D721Med (cell line): ENCODE measurements around the gene UBR4.

ENCODE experiments used
- DNase-seq: peaks from one replicate; pipeline ENCODE4 v3.0.0; 2011; ENCODE audit warnings: low spot score; ENCODE audit not compliant: insufficient read length
- FAIRE-seq: peaks from 2 replicates; lab custom pipeline; 2011; peaks lifted over from hg19 to GRCh38; lab: Jason Lieb, UNC
- CTCF ChIP-seq: IDR thresholded peaks from 2 replicates; pipeline ENCODE4 v1.5.1; 2012; ENCODE audit warnings: mild to moderate bottlenecking, control low read depth; ENCODE audit not compliant: insufficient read depth; ENCODE audit errors: missing control alignments

UBR4 gene

GRCh38 chr1:19078536-19078935 lies 131.5 kb downstream of the UBR4 start:
- no peak for TF ChIP-seq CTCF
- DNase-seq (peak; percentile 41), FAIRE-seq (no peak)

GRCh38 chr1:19076841-19077616 lies 133.0 kb downstream of the UBR4 start:
- no peak for FAIRE-seq
- TF ChIP-seq CTCF: no peak
- no peak for DNase-seq

- DNase-seq (no peak), FAIRE-seq (no peak)
- no peak for TF ChIP-seq CTCF
Observed at GRCh38 chr1:19074902-19075721, 135.0 kb downstream of the UBR4 start.

- FAIRE-seq (no peak), DNase-seq (no peak)
- TF ChIP-seq CTCF: no peak
Observed at GRCh38 chr1:19074361-19074901, 135.6 kb downstream of the UBR4 start.

GRCh38 chr1:19073311-19074186 lies 136.5 kb downstream of the UBR4 start:
- FAIRE-seq: no peak
- TF ChIP-seq CTCF: no peak
- no peak for DNase-seq

GRCh38 chr1:19072285-19072981 lies 137.6 kb downstream of the UBR4 start:
- DNase-seq (no peak), FAIRE-seq (no peak)
- no peak for TF ChIP-seq CTCF
